Memory B cell (primary cell): Measurements from ENCODE around the gene DNAJB6.

Source experiments
- ATAC-seq: fragments of 150-1000 bp; cut with Tn5 transposase; 2 replicates; pipeline ENCODE4 v1.10.0; 2021; ENCODE audit warnings: low read depth, mild to moderate bottlenecking, moderate library complexity
- DNase-seq, 2 donors: peaks; one replicate each; pipeline ENCODE4 v3.0.0; 2022; ENCODE audit warnings: low spot score in 2 of 2
- H3K27ac Mint-ChIP-seq: one replicate; pipeline ENCODE4 v1.8.0; 2022; ENCODE audit warnings: mild to moderate bottlenecking, moderate library complexity, mixed read lengths
- H3K27me3 Mint-ChIP-seq: one replicate; pipeline ENCODE4 v1.8.0; 2022; ENCODE audit warnings: mixed read lengths
- H3K36me3 Mint-ChIP-seq: one replicate; pipeline ENCODE4 v1.8.0; 2022; ENCODE audit warnings: mild to moderate bottlenecking, mixed read lengths
- H3K4me1 Mint-ChIP-seq: one replicate; pipeline ENCODE4 v1.8.0; 2022; ENCODE audit warnings: mixed read lengths
- H3K4me3 Mint-ChIP-seq: one replicate; pipeline ENCODE4 v1.8.0; 2022; ENCODE audit warnings: mild to moderate bottlenecking, moderate library complexity, mixed read lengths
- H3K9me3 Mint-ChIP-seq: one replicate; pipeline ENCODE4 v1.8.0; 2022; ENCODE audit warnings: mixed read lengths

DNAJB6 gene

DNA sequence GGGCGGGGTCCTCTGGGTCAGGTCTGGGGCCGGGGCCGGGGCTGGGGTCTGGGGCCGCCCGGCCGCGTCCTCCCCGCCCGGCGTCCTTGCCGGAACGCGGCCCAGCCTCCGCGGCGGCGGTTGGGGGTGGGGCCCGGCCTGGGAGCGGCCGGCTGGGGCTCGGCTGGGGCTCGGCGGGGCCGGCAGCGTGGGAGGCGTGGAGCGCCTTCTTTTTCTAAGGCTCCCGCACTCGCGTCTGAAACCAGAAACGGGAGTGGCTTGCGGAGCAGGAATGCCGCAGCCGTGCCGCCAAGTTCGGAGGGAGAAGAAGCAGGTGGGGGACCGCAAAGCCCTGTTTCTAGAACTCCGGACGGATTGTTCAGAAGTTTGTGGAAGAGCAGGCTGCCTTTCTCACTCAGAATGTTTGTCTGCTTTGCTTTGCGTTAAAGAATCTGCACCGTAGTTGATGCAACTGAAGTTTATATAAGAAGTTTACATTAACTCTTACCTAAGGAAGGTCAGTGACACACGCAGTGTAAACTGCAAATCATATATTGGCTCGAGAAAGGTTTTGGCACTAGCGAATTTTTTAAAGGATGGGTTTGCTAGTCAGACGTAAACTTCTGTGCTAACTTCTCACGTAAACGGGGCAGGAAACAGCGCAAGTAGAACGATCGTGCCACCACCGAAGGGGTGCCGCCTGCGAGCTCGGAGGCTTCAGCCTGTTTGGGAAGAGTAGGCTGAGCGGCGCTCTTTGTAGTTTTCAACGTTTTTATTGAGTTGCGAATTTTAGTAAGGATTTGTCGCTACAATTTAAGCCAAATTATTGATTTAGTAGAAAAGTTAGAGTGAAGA lies 729 bp downstream of the DNAJB6 start:
- peak overlapping the region; percentile 98 for H3K27ac Mint-ChIP-seq
- H3K9me3 Mint-ChIP-seq: no peaks in the 10 kb centered on the region
- no peaks in the 10 kb centered on the region for H3K27me3 Mint-ChIP-seq
- H3K36me3 Mint-ChIP-seq: peaks cover 2% of the 10 kb centered on the region
- peak overlapping the region; percentile 88 for H3K4me3 Mint-ChIP-seq
- ATAC-seq (peak; percentile 52), DNase-seq (peak; percentile 48 to 69)
- peaks cover 45% of the 10 kb centered on the region for H3K4me1 Mint-ChIP-seq

DNA sequence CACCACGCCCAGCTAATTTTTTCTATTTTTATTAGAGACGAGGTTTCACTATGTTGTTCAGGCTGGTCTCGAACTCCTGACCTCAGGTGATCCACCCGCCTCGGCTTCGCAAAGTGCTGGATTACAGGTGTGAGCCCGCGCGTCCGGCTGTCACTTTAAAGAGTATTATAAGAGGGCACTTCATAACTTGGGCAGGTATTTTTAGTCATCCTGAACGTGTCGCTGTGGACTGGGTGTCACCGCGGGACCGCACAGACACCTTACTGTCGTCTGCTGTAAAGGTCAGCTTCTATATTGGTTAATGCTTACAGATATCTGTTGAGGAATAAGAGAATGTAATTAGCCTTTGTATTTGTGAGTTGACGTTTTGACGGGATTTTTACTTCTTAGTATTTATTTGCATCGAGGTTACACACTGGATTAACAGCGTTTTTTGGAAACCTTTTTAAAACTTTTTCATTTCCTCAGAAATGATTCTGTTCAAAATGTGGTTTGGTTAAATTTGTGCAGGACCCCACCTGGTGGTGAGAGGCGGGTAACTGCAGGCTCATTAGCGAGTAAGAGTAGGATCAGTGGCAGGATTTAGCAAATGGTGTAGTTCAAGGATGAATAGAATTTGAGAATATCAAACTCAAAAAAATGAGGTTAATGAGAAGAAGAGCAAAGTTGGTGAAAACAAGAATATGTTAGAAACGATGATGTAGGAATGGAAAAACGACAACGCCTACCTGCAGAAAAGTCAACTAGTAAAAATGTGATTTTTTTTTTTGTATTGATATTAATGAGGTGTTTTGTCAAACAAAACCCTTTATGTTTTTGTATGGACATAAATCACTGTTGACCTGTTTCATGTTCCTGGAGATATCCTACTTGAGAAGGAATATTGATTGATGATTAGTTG lies 3.2 kb downstream of the DNAJB6 start:
- no peaks in the 10 kb centered on the region for H3K27me3 Mint-ChIP-seq
- peak overlapping the region; percentile 54 for H3K4me3 Mint-ChIP-seq
- peak; percentile 64 to 69 for DNase-seq
- no peaks in the 10 kb centered on the region for H3K9me3 Mint-ChIP-seq
- peak; percentile 14 for ATAC-seq
- peak overlapping the region; percentile 4 for H3K27ac Mint-ChIP-seq
- peaks cover 44% of the 10 kb centered on the region for H3K4me1 Mint-ChIP-seq
- H3K36me3 Mint-ChIP-seq: peaks cover 4% of the 10 kb centered on the region

DNA sequence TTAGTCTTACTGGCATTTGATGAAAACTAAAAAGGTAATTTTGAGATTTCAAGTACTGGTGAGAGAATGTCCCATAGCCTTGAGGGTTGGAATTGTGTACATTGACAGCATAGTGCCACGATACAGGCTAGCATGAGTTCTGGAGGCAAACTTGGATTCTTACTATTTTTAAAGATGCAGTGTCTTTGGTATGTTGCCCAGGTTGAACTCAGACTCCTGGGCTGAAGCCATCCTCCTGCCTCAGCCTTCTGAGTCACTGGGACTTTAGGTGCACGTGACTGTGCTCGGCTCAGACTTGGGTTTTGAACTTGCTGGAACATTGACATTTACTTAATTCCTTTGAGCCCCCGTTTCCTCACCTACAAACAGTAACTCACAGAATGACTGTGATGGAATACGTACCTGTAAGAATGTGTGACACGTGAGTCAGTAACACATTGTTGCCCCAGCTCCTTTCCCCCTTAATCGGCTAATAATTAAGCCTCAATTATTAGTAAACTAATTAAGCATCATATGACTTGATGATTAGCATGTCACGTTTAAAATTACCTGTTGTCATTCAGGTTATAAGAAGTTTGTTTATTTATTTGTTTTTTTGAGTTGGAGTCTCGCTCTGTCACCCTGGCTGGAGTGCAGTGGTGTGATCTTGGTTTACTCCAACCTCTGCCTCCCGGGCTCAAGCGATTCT lies 10.6 kb downstream of the DNAJB6 start:
- Mint-ChIP-seq H3K4me1 (peaks cover 37% of the 10 kb centered on the region), H3K9me3 (no peaks in the 10 kb centered on the region), H3K27me3 (no peaks in the 10 kb centered on the region), H3K36me3 (peaks cover 5% of the 10 kb centered on the region), H3K27ac (no peak overlapping the region), H3K4me3 (no peak overlapping the region)
- no peak for DNase-seq
- ATAC-seq: no peak

DNA sequence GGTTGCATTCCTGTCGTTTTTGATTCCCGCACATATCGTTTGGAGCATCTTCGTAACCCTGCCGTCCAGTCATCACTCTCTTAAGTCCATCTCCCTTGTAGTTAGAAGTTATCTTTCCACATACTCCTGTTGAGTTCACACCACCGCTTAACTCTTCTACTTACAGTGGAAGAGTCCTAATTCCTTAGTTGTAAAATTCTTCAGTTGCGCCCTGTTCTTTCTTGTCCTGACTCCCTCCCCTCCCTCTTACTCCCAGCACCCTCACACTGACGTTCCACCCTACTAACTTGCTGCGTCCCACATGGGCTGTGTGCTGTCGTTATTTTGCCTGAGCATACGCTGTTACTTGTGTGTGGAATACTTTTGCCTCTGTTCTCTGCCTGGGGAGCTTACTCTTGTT lies 11.7 kb downstream of the DNAJB6 start:
- Mint-ChIP-seq H3K9me3 (no peaks in the 10 kb centered on the region), H3K4me1 (peaks cover 37% of the 10 kb centered on the region), H3K36me3 (peaks cover 3% of the 10 kb centered on the region), H3K4me3 (no peak overlapping the region), H3K27ac (no peak overlapping the region), H3K27me3 (no peaks in the 10 kb centered on the region)
- DNase-seq: no peak
- ATAC-seq: no peak

DNA sequence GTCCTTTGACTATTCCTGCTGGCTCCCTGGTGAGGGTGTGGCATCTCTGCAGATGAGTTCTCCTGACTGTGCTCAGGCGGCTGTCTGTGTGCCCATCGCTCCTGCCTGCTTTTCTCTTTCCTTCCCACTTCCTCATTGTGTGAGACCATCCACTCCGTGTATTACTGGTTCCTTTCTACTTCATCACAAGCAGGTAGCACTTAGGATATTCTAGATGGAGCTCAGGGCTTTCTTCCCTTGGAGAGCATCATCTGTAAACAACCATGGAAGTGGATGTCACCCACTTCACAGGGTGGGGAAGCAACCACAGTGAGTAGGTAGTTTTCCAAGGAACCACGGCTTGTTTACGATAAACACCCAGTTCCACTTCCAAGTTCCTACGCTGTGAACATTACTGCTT lies 15.7 kb downstream of the DNAJB6 start:
- Mint-ChIP-seq H3K27ac (no peak overlapping the region), H3K9me3 (peaks cover 2% of the 10 kb centered on the region), H3K4me3 (peak overlapping the region; percentile 41), H3K36me3 (peaks cover 8% of the 10 kb centered on the region), H3K27me3 (no peaks in the 10 kb centered on the region), H3K4me1 (peaks cover 46% of the 10 kb centered on the region)
- ATAC-seq: peak; percentile 44
- no peak for DNase-seq

DNA sequence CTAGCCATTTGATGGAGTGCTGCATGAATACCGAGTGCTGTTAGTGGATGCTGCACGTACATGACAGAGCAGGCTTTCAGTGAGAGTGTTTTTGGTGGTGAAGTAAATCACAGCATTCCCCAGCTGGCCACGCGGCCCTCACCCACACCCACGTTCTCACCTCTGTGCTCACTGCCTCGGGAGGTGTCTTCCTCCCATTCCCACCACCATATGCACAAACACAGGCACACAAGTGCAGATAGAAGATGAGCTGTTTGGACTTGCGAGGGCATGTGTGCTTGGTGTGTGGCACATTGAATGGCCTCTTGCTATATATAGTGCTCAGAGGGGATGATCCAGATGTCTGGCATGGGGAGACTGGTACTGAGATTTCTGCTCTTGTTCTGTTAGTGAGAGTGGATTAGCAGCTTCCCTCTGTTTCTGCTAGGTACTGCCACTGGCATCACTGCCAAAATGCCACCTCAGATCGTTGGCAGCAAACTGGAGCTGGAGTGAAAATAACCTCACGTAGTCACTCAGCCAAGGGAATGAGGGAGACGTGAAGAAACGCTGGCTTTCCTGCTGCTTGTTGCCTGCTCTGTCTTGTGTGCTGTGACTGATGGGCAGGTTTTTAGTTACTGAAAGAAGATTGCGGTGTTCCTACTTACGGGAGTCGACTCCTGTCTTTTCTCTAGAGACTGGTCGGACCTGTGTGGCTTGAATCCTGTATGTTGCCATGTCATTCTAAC lies 19.1 kb downstream of the DNAJB6 start:
- no peak for ATAC-seq
- Mint-ChIP-seq H3K4me3 (no peak overlapping the region), H3K4me1 (peaks cover 44% of the 10 kb centered on the region), H3K9me3 (peaks cover 2% of the 10 kb centered on the region), H3K27ac (peak overlapping the region; percentile 11), H3K27me3 (no peaks in the 10 kb centered on the region), H3K36me3 (peaks cover 20% of the 10 kb centered on the region)
- no peak for DNase-seq

DNA sequence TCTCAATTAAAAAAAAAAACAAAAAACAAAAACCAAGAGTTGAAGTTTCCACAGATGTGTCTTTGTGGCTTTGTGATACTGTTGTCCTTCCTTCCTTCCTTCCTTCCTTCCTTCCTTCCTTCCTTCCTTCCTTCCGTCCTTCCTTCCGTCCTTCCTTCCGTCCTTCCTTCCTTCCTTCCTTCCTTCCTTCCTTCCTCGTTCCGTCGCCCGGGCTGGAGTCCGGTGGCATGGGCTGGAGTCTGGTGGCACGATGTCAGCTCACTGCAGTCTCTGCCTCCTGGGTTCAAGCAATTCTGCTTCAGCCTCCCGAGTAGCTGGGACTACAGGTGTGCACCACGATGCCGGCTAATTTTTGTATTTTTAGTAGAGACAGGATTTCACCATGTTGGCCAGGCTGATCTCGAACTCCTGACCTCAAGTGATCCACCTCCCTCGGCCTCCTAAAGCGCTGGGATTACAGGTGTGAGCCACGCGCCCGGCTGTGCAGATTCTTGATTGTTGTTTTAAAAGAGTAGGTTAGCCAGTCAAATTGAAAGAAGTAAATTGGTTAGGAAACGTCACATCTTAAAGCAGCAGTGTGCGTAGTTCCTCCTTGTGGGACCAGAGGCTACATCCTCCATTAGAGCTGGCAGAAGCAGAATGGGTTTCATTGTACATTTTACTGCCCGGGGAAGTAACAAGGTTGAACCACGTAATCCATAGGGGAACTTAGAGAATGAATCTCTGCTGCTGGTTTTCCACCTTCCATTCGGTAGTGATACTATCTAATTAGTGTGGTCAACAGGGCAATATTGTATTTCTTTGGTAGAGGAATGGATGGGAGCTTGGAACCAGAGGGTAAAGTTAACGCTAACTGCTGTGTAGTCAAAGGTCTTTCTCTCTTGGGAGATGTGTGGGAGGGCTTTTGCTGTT lies 20.6 kb downstream of the DNAJB6 start:
- ATAC-seq: peak; percentile 80
- Mint-ChIP-seq H3K9me3 (peaks cover 2% of the 10 kb centered on the region), H3K4me1 (peaks cover 40% of the 10 kb centered on the region)

DNA sequence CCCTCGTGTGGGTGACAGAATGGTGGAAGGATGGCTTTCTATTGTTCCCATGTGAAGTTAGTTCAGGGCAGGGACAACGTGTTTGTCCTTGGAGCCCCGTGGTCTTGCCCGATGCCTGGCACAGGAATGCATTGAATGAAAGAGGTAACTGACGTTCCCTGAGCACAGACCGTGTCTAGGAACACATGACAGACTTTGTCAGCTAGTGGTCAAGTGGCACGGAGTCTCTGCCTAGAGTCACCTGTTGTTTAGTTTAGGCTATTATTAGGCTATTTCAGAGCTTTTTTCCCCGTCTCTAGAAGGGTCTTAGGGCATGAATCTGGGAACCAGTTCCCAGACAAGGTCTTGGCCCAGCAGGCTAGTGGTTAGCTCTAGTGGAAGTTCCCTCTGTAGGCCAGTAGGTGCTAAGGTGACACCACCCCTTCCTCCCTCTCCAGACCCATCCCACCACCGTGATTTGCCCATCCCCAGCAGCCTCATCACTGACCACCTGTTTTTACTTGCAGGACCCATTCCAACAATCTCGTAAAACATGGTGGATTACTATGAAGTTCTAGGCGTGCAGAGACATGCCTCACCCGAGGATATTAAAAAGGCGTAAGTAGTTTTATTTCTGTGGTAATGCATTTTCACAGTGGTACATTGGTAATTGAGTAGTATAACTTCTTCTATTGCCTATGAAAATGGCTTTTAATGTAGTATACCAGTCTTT lies 21.4 kb downstream of the DNAJB6 start:
- Mint-ChIP-seq H3K36me3 (peaks cover 27% of the 10 kb centered on the region), H3K27me3 (no peaks in the 10 kb centered on the region), H3K4me1 (peaks cover 35% of the 10 kb centered on the region), H3K27ac (peak overlapping the region; percentile 94), H3K4me3 (no peak overlapping the region), H3K9me3 (peaks cover 2% of the 10 kb centered on the region)
- ATAC-seq (no peak), DNase-seq (no peak)

More for the DNA sequence above, 20.6 kb downstream of the DNAJB6 start:
- Mint-ChIP-seq H3K4me3 (peak overlapping the region; percentile 78), H3K27ac (peak overlapping the region; percentile 94), H3K27me3 (no peaks in the 10 kb centered on the region), H3K36me3 (peaks cover 24% of the 10 kb centered on the region)
- DNase-seq: no peak

DNA sequence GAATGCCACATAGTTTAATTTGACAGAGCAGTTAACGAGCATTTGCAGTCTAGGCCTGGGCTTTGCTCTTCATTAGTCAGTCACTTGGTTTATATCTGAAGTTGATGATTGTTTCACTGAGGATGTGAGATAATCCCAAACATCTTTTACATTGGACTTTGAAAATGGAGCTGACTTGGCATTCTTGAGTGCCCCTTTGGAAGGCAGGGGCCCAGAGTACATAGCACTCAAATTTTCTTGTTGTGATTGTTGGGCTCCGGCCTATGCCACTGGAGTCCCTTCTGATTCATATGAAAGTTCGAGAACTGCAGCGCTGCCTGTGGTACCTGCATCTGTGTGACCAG lies 21.9 kb downstream of the DNAJB6 start:
- H3K27me3 Mint-ChIP-seq: no peaks in the 10 kb centered on the region
- H3K4me3 Mint-ChIP-seq: no peak overlapping the region
- H3K4me1 Mint-ChIP-seq: peaks cover 30% of the 10 kb centered on the region
- ATAC-seq (no peak), DNase-seq (no peak)
- peaks cover 2% of the 10 kb centered on the region for H3K9me3 Mint-ChIP-seq
- H3K27ac Mint-ChIP-seq: no peak overlapping the region
- H3K36me3 Mint-ChIP-seq: peaks cover 29% of the 10 kb centered on the region

DNA sequence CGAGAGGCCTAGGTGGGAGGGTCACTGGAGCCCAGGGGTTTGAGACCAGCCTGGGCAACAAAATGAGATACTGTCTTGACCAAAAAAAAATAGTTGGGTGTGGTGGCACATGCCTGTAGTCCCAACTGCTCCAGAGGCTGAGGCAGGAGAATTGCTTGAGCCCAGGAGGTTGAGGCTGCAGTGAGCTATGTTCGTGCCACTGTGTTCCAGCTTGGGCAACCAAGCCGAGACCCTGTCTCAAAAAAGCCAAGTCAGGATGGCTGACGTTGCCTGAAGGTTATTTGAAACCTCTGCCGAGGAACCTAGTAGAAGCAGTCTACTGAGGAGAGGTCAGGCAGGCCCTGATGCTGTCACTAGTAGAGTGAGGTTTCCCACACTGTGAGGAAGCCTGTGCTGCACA lies 22.8 kb downstream of the DNAJB6 start:
- Mint-ChIP-seq H3K9me3 (peaks cover 2% of the 10 kb centered on the region), H3K27me3 (no peaks in the 10 kb centered on the region), H3K4me3 (no peak overlapping the region), H3K4me1 (peaks cover 28% of the 10 kb centered on the region), H3K27ac (peak overlapping the region; percentile 40), H3K36me3 (peaks cover 32% of the 10 kb centered on the region)
- ATAC-seq (no peak), DNase-seq (no peak)

DNA sequence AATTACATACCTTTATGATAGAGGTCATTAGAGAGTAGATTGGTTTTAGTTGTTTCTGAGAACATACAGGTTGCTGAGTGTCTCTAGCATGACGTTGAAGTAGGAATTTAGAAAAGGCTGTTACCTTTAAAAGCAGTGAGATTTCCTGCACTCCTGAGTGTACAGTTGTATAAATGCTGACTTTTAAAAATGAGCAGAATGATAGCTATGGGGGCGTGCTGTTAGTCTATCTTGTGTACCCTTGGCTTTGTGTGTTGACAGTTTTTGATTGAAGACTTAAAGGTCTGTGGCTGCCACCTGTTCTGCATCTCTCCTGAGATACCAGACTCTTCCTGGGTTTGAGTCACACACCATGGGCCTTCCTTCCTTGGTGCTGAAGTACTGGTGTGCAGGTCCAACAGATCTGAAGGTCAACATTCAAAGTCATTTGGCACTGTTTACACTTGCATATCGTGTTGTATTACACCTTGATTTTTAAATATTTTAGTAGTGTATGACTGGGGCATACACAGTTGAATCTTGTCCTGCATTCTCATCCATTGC lies 23.8 kb downstream of the DNAJB6 start:
- peaks cover 25% of the 10 kb centered on the region for H3K4me1 Mint-ChIP-seq
- ATAC-seq (no peak), DNase-seq (no peak)
- peak overlapping the region; percentile 3 for H3K27ac Mint-ChIP-seq
- H3K4me3 Mint-ChIP-seq: no peak overlapping the region
- H3K27me3 Mint-ChIP-seq: no peaks in the 10 kb centered on the region
- peaks cover 35% of the 10 kb centered on the region for H3K36me3 Mint-ChIP-seq
- peaks cover 2% of the 10 kb centered on the region for H3K9me3 Mint-ChIP-seq

DNA sequence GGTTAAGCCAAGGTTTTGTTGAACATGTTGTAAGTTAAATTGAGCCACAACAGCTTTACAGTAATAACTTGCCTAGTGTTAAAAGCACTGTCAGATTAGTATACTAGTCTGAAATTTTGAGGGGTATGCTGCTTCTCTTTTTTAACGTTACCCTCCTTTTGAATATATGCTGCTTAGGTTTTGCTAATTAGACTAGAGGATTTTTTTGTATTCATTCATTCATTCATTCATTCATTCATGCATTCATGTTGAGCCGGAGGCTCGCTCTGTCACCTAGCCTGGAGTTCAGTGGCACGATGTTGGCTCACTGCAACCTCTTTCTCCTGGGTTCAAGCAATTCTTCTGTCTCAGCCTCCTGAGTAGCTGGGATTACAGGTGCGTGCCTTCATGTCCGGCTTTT lies 24.7 kb downstream of the DNAJB6 start:
- no peak for DNase-seq
- no peaks in the 10 kb centered on the region for H3K27me3 Mint-ChIP-seq
- ATAC-seq: no peak
- peaks cover 18% of the 10 kb centered on the region for H3K4me1 Mint-ChIP-seq
- H3K27ac Mint-ChIP-seq: no peak overlapping the region
- H3K9me3 Mint-ChIP-seq: peaks cover 2% of the 10 kb centered on the region
- peaks cover 39% of the 10 kb centered on the region for H3K36me3 Mint-ChIP-seq
- H3K4me3 Mint-ChIP-seq: no peak overlapping the region
